ENCODE measurements around the gene TBC1D2B.

Gene TBC1D2B

GRCh38 chr15:78085928-78086327, 8.4 kb upstream of the TBC1D2B start:
- intact Hi-C loops (cut with micrococcal nuclease), result loop anchor here (5.0 kb wide), 1 partner anchor 34 kb away; no protein-coding TSS in a partner anchor
- Mint-ChIP-seq H3K4me3 (no peak overlapping the region), H3K27me3 (no peaks in the 10 kb centered on the region), H3K4me1 (ENCODE audit: low read depth) (peaks cover 64% of the 10 kb centered on the region), H3K36me3 (ENCODE audit: low read depth) (no peaks in the 10 kb centered on the region), H3K9me3 (no peaks in the 10 kb centered on the region), H3K27ac (no peak overlapping the region)

- no peaks in the 10 kb centered on the region for H3K36me3 Mint-ChIP-seq (ENCODE audit: low read depth)
- H3K9me3 Mint-ChIP-seq, result no peaks in the 10 kb centered on the region
- peaks cover 72% of the 10 kb centered on the region for H3K4me1 Mint-ChIP-seq (ENCODE audit: low read depth)
- intact Hi-C loops (cut with micrococcal nuclease), result no loop called here
- peak overlapping the region; percentile 77 for H3K27ac Mint-ChIP-seq
- H3K4me3 Mint-ChIP-seq, result no peak overlapping the region
- no peaks in the 10 kb centered on the region for H3K27me3 Mint-ChIP-seq
Observed at GRCh38 chr15:78084449-78084750, 6.9 kb upstream of the TBC1D2B start.

GRCh38 chr15:78083687-78084448, 6.4 kb upstream of the TBC1D2B start:
- Mint-ChIP-seq H3K9me3 (no peaks in the 10 kb centered on the region), H3K4me1 (ENCODE audit: low read depth) (peaks cover 76% of the 10 kb centered on the region), H3K4me3 (no peak overlapping the region), H3K27me3 (no peaks in the 10 kb centered on the region), H3K36me3 (ENCODE audit: low read depth) (no peaks in the 10 kb centered on the region), H3K27ac (peak overlapping the region; percentile 77)
- intact Hi-C loops (cut with micrococcal nuclease), result no loop called here

DNA sequence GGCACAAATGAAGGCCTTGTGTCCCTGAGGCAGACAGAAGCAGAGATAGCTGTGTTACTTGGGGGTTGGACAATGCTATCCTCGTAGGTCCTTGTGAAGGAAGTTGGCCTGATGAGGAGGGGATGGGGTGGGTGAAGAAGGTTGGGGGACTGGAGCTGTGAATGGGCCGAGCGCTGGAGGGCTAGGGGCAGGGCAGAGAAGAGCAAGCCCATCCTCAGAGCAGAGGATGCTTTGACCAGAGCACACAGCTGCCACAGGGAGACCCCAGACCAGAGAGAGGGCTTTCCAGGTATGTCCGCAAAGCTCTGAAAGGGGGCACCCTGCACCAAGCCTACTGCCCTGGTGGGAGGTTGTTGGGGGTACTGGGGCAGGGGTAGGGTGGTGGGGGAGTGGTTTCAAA, 5.7 kb upstream of the TBC1D2B start:
- H3K4me3 Mint-ChIP-seq, result no peak overlapping the region
- H3K36me3 Mint-ChIP-seq (ENCODE audit: low read depth), result no peaks in the 10 kb centered on the region
- intact Hi-C loops (cut with micrococcal nuclease), result no loop called here
- H3K9me3 Mint-ChIP-seq, result no peaks in the 10 kb centered on the region
- no peaks in the 10 kb centered on the region for H3K27me3 Mint-ChIP-seq
- peaks cover 71% of the 10 kb centered on the region for H3K4me1 Mint-ChIP-seq (ENCODE audit: low read depth)
- H3K27ac Mint-ChIP-seq, result peak overlapping the region; percentile 77

GRCh38 chr15:78082743-78083110, 5.2 kb upstream of the TBC1D2B start:
- intact Hi-C loops (cut with micrococcal nuclease), result no loop called here
- Mint-ChIP-seq H3K4me3 (no peak overlapping the region), H3K4me1 (ENCODE audit: low read depth) (peaks cover 71% of the 10 kb centered on the region), H3K9me3 (no peaks in the 10 kb centered on the region), H3K36me3 (ENCODE audit: low read depth) (no peaks in the 10 kb centered on the region), H3K27me3 (no peaks in the 10 kb centered on the region), H3K27ac (peak overlapping the region; percentile 77)

DNA sequence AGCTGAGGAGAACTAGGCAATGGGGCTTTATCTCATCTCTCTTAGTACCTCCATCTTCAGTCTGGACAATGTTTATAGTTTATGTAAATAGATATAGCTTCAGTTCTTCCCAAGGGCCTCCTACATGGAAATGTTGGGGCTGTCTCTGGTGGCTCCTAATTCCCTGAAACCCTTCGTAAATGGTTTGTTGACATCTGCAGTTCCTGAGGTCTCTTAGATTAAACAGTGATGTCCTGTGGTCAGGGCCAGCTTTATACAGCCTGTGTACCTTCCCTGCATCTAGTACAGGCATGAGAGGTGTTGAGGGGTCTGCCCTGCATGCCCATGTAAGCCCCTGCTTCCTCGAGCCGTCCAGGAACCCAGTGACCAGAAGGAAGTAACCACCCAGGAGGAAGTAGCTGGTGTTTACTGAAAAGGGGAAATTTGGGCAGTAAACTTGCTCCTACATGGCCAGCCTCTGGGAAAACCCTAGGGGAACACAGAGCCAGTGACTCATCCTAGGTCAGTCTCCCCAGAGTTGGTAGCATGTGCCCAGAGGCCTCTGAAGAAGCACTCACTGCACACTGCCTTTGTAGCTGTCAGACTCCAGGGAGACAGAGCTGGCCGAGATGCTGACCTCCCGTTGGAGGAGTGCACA, 4.7 kb upstream of the TBC1D2B start:
- intact Hi-C loops (cut with micrococcal nuclease), result no loop called here
- Mint-ChIP-seq H3K27me3 (no peaks in the 10 kb centered on the region), H3K36me3 (ENCODE audit: low read depth) (peaks cover under 1% of the 10 kb centered on the region), H3K9me3 (no peaks in the 10 kb centered on the region), H3K4me1 (ENCODE audit: low read depth) (peaks cover 68% of the 10 kb centered on the region), H3K27ac (peak overlapping the region; percentile 77), H3K4me3 (no peak overlapping the region)

DNA sequence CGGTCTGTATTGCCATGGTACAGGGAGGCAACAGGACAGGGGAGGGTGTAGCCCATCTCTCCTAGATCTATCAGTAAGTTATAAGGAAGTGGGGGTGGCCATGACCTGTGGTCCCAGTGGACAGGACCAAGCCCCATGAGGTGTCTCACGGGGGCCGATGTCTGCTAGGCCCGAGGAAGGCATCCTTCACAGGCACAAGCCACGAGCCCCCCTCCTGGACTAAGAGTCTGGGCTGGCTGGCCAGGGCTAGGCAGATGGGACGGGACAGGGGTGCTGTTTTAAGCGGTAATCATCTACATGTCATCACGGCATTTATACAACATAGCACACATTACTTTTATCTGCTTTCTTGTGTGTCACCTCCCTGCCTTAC, 2.6 kb upstream of the TBC1D2B start:
- H3K36me3 Mint-ChIP-seq (ENCODE audit: low read depth), result peaks cover 21% of the 10 kb centered on the region
- H3K27me3 Mint-ChIP-seq, result no peaks in the 10 kb centered on the region
- peak overlapping the region; percentile 21 for H3K27ac Mint-ChIP-seq
- peaks cover 68% of the 10 kb centered on the region for H3K4me1 Mint-ChIP-seq (ENCODE audit: low read depth)
- intact Hi-C loops (cut with micrococcal nuclease), result no loop called here
- H3K9me3 Mint-ChIP-seq, result no peaks in the 10 kb centered on the region
- no peak overlapping the region for H3K4me3 Mint-ChIP-seq

DNA sequence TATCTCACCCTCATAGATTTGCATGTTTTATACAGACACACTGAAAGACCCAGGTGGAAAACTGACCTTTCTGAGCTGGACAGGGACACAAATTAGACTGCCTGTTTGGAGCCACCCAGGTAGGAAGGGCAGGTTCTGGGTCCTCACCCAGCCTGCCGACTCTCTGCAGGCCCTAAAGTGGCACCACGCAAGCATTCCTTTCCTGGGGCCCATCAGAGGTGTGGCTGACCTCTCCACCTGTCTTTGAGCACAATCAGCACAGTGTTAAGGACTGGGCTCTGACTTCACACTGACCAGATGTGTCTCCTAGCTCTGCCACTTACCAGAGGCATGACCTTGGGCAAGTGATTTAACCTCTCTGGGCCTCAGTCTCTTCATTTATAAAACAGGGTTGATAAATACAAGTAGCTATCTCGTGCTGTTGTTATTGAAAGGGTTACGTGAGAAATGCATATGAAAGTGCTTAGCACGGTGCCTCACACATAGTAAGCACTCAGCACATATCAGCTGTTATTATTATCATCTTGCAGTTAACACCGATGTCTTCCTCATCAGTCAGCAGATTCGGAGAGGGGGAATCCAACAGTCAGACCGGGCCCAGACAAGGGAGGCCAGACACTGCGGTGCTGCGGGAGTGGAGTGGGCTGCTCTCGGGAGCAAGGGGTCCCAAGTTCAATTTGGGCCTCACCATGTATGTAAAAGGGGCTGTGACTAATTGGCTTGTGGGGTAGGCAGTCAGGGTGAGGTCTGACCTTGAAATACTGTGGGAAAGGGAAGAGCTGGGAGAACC, 2.0 kb upstream of the TBC1D2B start:
- Mint-ChIP-seq H3K4me1 (ENCODE audit: low read depth) (peaks cover 66% of the 10 kb centered on the region), H3K36me3 (ENCODE audit: low read depth) (peaks cover 27% of the 10 kb centered on the region), H3K27me3 (no peaks in the 10 kb centered on the region), H3K27ac (peak overlapping the region; percentile 21), H3K9me3 (no peaks in the 10 kb centered on the region), H3K4me3 (no peak overlapping the region)
- intact Hi-C loops (cut with micrococcal nuclease), result no loop called here

GRCh38 chr15:78077871-78078210, 330 bp upstream of the TBC1D2B start:
- peaks cover 38% of the 10 kb centered on the region for H3K36me3 Mint-ChIP-seq (ENCODE audit: low read depth)
- H3K4me3 Mint-ChIP-seq, result peak overlapping the region; percentile 96
- no peaks in the 10 kb centered on the region for H3K9me3 Mint-ChIP-seq
- no peaks in the 10 kb centered on the region for H3K27me3 Mint-ChIP-seq
- intact Hi-C loops (cut with micrococcal nuclease), result no loop called here
- peak overlapping the region; percentile 88 for H3K27ac Mint-ChIP-seq
- peaks cover 65% of the 10 kb centered on the region for H3K4me1 Mint-ChIP-seq (ENCODE audit: low read depth)

GRCh38 chr15:78076231-78077052, 1.1 kb downstream of the TBC1D2B start:
- Mint-ChIP-seq H3K27ac (peak overlapping the region; percentile 88), H3K9me3 (no peaks in the 10 kb centered on the region), H3K4me1 (ENCODE audit: low read depth) (peaks cover 65% of the 10 kb centered on the region), H3K36me3 (ENCODE audit: low read depth) (peaks cover 46% of the 10 kb centered on the region), H3K27me3 (no peaks in the 10 kb centered on the region), H3K4me3 (peak overlapping the region; percentile 96)
- intact Hi-C loops (cut with micrococcal nuclease), result no loop called here

DNA sequence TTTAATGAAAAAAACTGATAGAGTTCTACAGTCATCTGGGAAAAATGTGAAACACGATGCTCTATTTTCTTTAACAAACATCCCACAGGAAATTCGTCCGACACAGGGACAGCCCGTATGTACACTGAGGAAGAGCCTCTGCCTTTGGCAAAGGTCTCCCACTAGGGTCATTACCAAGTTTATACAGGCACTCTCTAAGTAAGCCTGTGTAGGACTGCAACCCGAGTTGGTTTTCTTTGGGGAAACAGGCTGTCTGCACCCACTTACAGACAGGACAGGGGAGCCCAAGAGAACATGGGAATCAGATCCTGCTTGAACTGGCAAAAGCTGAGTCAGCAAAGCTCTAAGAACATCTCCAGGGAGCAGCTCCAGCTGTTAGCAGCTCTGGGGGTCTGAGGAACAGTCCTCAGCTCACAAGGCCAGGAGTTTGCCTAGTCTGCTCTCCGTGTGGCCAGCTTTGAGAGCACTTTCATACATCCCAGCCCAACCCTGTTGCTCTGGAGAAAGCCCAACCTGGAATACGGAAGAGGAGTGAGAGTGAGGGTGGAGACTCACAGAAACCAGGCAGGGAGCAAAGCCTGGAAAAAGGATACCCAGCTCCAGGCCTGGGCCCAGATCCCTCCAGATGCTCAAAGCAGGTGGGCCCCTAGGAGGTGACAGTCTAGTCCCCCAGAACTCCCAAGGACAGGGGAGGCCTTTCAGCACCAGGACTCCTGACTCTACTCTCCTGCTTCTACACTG, 1.9 kb downstream of the TBC1D2B start:
- intact Hi-C loops (cut with micrococcal nuclease), result no loop called here
- Mint-ChIP-seq H3K9me3 (no peaks in the 10 kb centered on the region), H3K4me3 (peak overlapping the region; percentile 96), H3K4me1 (ENCODE audit: low read depth) (peaks cover 65% of the 10 kb centered on the region), H3K27me3 (no peaks in the 10 kb centered on the region), H3K27ac (peak overlapping the region; percentile 88), H3K36me3 (ENCODE audit: low read depth) (peaks cover 49% of the 10 kb centered on the region)

DNA sequence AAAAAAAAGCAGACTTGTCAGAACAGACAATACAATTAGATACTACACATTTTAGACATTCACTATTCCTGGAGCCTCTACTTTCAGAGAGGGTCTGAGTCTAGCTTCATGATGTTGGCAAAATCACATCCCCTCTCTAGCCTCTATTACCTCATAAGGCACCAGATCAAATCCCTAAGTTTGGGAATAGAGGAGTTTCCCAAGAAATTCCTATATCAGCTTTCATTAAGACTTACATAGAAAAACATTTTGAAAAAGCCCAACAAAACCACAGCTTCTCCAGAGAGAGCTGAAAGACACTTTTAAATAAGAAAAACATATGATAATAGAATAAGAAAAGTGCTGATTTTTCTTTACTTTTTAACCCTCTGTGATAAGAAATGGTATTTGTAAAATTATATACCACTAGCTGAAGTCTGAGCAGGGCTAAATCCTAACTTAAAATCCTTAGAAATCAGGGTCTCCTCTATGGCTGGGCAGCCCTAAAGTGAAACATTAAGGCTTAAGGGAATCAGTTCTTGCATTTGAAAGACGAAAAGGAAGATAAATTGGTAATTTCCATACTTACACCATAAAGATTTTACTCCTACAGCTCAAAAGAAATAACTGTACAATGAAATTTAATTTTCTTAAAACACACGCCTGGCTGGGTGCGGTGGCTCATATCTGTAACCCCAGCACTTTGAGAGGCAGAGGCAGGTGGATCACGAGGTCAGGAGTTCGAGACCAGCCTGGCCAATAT, 4.3 kb downstream of the TBC1D2B start:
- H3K36me3 Mint-ChIP-seq (ENCODE audit: low read depth), result peaks cover 49% of the 10 kb centered on the region
- no peaks in the 10 kb centered on the region for H3K9me3 Mint-ChIP-seq
- peaks cover 74% of the 10 kb centered on the region for H3K4me1 Mint-ChIP-seq (ENCODE audit: low read depth)
- intact Hi-C loops (cut with micrococcal nuclease), result loop anchor here (5.0 kb wide), 1 partner anchor 36 kb away; no protein-coding TSS in a partner anchor
- H3K27me3 Mint-ChIP-seq, result no peaks in the 10 kb centered on the region
- peak overlapping the region; percentile 67 for H3K4me3 Mint-ChIP-seq
- peak overlapping the region; percentile 88 for H3K27ac Mint-ChIP-seq

Measured in dendritic cell treated with granulocyte-macrophage colony-stimulating factor and Interleukin-4, amounts not matched to agents 40 ng/mL and 50 ng/mL, for 4 days (primary cell).